Trophoblast cell (in vitro differentiated cells and primary cell): ENCODE results near the gene PSMD5.

Experiments used
- DNase-seq, 2 donors: peaks; one replicate each; pipeline ENCODE4 v3.0.0-alpha.2; 2016
- H2AFZ ChIP-seq: 2 replicates; pipeline ENCODE4 v1.6.1; 2013; ENCODE audit warnings: low read length, moderate library complexity, mild to moderate bottlenecking; ENCODE audit not compliant: insufficient read depth, poor library complexity
- H2AK5ac ChIP-seq: 2 replicates; pipeline ENCODE4 v1.6.1; 2013; ENCODE audit warnings: mild to moderate bottlenecking, low read length
- H2BK120ac ChIP-seq: 2 replicates; pipeline ENCODE4 v1.6.1; 2013; ENCODE audit warnings: low read length, mild to moderate bottlenecking, moderate library complexity; ENCODE audit not compliant: insufficient read depth, poor library complexity
- H2BK12ac ChIP-seq: 2 replicates; pipeline ENCODE4 v1.6.1; 2013; ENCODE audit warnings: mild to moderate bottlenecking, low read length, moderate library complexity
- H2BK5ac ChIP-seq: 2 replicates; pipeline ENCODE4 v1.6.1; 2013; ENCODE audit warnings: low read length, low read depth, moderate library complexity, mild to moderate bottlenecking; ENCODE audit not compliant: poor library complexity
- H3K14ac ChIP-seq: 2 replicates; pipeline ENCODE4 v1.6.1; 2013; ENCODE audit warnings: mild to moderate bottlenecking, low read length
- H3K18ac ChIP-seq: 2 replicates; pipeline ENCODE4 v1.6.1; 2013; ENCODE audit warnings: mild to moderate bottlenecking, low read length
- H3K23ac ChIP-seq: 2 replicates; pipeline ENCODE4 v1.6.1; 2013; ENCODE audit warnings: low read length
- H3K27ac ChIP-seq: 2 replicates; pipeline ENCODE4 v1.5.1; 2013; ENCODE audit warnings: low read depth, mild to moderate bottlenecking, inconsistent platforms, low read length, moderate library complexity
- H3K27me3 ChIP-seq: 2 replicates; pipeline ENCODE4 v1.6.1; 2013; ENCODE audit warnings: inconsistent platforms, mild to moderate bottlenecking, low read length, moderate library complexity; ENCODE audit not compliant: insufficient read depth
- H3K36me3 ChIP-seq, 2 experiments: 1 replicate in 1 of 2; 2 replicates in 1 of 2; pipeline ENCODE4 v1.6.1; 2013; ENCODE audit warnings: low read length in 2 of 2, mild to moderate bottlenecking in 2 of 2, moderate library complexity in 1 of 2; ENCODE audit not compliant: insufficient read depth in 2 of 2, control insufficient read depth in 1 of 2
- H3K4ac ChIP-seq: 2 replicates; pipeline ENCODE4 v1.6.1; 2013; ENCODE audit warnings: low read depth, mild to moderate bottlenecking, low read length, moderate library complexity
- H3K4me1 ChIP-seq, 2 experiments: 1 replicate in 1 of 2; 2 replicates in 1 of 2; pipeline ENCODE4 v1.6.1; 2013; ENCODE audit warnings: low read length in 2 of 2, mild to moderate bottlenecking in 2 of 2, moderate library complexity in 1 of 2; ENCODE audit not compliant: insufficient read depth in 2 of 2, control insufficient read depth in 1 of 2
- H3K4me2 ChIP-seq: 2 replicates; pipeline ENCODE4 v1.6.1; 2013; ENCODE audit warnings: inconsistent platforms, mild to moderate bottlenecking, low read length, moderate library complexity
- H3K4me3 ChIP-seq: 2 replicates; pipeline ENCODE4 v1.5.1; 2013; ENCODE audit warnings: mild to moderate bottlenecking, low read depth, low read length, inconsistent platforms
- H3K79me1 ChIP-seq: one replicate; pipeline ENCODE4 v1.6.1; 2013; ENCODE audit warnings: low read length
- H3K79me2 ChIP-seq: 2 replicates; pipeline ENCODE4 v1.6.1; 2013; ENCODE audit warnings: low read length, mild to moderate bottlenecking; ENCODE audit not compliant: control insufficient read depth, insufficient read depth, poor library complexity
- H3K9ac ChIP-seq: 2 replicates; pipeline ENCODE4 v1.6.1; 2013; ENCODE audit warnings: mild to moderate bottlenecking, low read length
- H3K9me3 ChIP-seq: 2 replicates; pipeline ENCODE4 v1.6.1; 2013; ENCODE audit warnings: low read depth, mild to moderate bottlenecking, control low read depth, inconsistent platforms, low read length; ENCODE audit not compliant: insufficient read depth
- H4K12ac ChIP-seq: 2 replicates; pipeline ENCODE4 v1.6.1; 2013; ENCODE audit warnings: low read depth, mild to moderate bottlenecking, low read length, moderate library complexity
- H4K8ac ChIP-seq: 2 replicates; pipeline ENCODE4 v1.6.1; 2013; ENCODE audit warnings: low read depth, mild to moderate bottlenecking, low read length, moderate library complexity
- H4K91ac ChIP-seq: one replicate; pipeline ENCODE4 v1.6.1; 2013; ENCODE audit warnings: low read depth, mild to moderate bottlenecking, low read length, moderate library complexity
- WGBS: extraction: QIAGEN DNeasy Blood & Tissue Kit; methylation state at CpG from one replicate; pipeline ENCODE4 v1.1.7; 2013; ENCODE audit warnings: missing lambda C conversion rate; ENCODE audit not compliant: insufficient read length, insufficient coverage; ENCODE audit errors: extremely low coverage; 5-methylcytosine and 5-hydroxymethylcytosine counted together

The PSMD5 gene

GRCh38 chr9:120792898-120793765 lies 49.6 kb downstream of the PSMD5 start, which contains the start of gene FBXW2:
FBXW2 (minus strand) TSS chr9:120793416; CDS start chr9:120788258, 5,158 bp downstream.
- H4K91ac ChIP-seq: peak within 1 kb of the TSS; percentile 33
- H3K14ac ChIP-seq: peak within 1 kb of the TSS; percentile 41
- H3K4me1 ChIP-seq: peaks cover 0 to 4% of the 10 kb centered on the region in 2 experiments
- peak within 1 kb of the TSS; percentile 98 for H3K4me2 ChIP-seq
- no peak within 1 kb of the TSS for H2BK5ac ChIP-seq
- no peaks in the 10 kb centered on the region for H3K27me3 ChIP-seq
- no peak within 1 kb of the TSS for H2AK5ac ChIP-seq
- H3K36me3 ChIP-seq: peaks cover 0 to 2% of the 10 kb centered on the region in 2 experiments
- no CpG with 5 or more reads among the region's 72 CpGs for WGBS
- H2AFZ ChIP-seq: peak within 1 kb of the TSS; percentile 41
- no peaks in the 10 kb centered on the region for H3K79me2 ChIP-seq
- H3K27ac ChIP-seq: peak within 1 kb of the TSS; percentile 79
- H3K9ac ChIP-seq: peak within 1 kb of the TSS; percentile 99
- H3K79me1 ChIP-seq: peaks cover 4% of the 10 kb centered on the region
- H2BK12ac ChIP-seq: no peak within 1 kb of the TSS
- peak within 1 kb of the TSS; percentile 6 for H3K18ac ChIP-seq
- peak within 1 kb of the TSS; percentile 93 for H3K4me3 ChIP-seq
- H3K4ac ChIP-seq: peak within 1 kb of the TSS; percentile 28
- H4K12ac ChIP-seq: peak within 1 kb of the TSS; percentile 20
- H2BK120ac ChIP-seq: peak within 1 kb of the TSS; percentile 14
- H3K9me3 ChIP-seq: no peaks in the 10 kb centered on the region
- no peak within 1 kb of the TSS for H3K23ac ChIP-seq
- peak; percentile 89 for DNase-seq
- peak within 1 kb of the TSS; percentile 82 for H4K8ac ChIP-seq

GRCh38 chr9:120791161-120791560 lies 51.6 kb downstream of the PSMD5 start:
- H3K4me3 ChIP-seq: no peak overlapping the region
- no peak for DNase-seq
- H4K91ac ChIP-seq: no peak overlapping the region
- no peak overlapping the region for H3K18ac ChIP-seq
- no peak overlapping the region for H4K12ac ChIP-seq
- WGBS: no CpG with 5 or more reads among the region's 3 CpGs
- H3K27me3 ChIP-seq: no peaks in the 10 kb centered on the region
- H2AFZ ChIP-seq: no peak overlapping the region
- no peak overlapping the region for H3K23ac ChIP-seq
- no peak overlapping the region for H2BK5ac ChIP-seq
- H3K4ac ChIP-seq: no peak overlapping the region
- H3K36me3 ChIP-seq: peaks cover 7 to 9% of the 10 kb centered on the region in 2 experiments
- no peaks in the 10 kb centered on the region for H3K9me3 ChIP-seq
- H3K27ac ChIP-seq: no peak overlapping the region
- H3K79me2 ChIP-seq: no peaks in the 10 kb centered on the region
- no peak overlapping the region for H3K9ac ChIP-seq
- no peak overlapping the region for H2BK12ac ChIP-seq
- no peak overlapping the region for H4K8ac ChIP-seq
- no peak overlapping the region for H2AK5ac ChIP-seq
- no peak overlapping the region for H3K14ac ChIP-seq
- peaks cover 0 to 4% of the 10 kb centered on the region in 2 experiments for H3K4me1 ChIP-seq
- H2BK120ac ChIP-seq: no peak overlapping the region
- peaks cover 4% of the 10 kb centered on the region for H3K79me1 ChIP-seq
- H3K4me2 ChIP-seq: no peak overlapping the region

GRCh38 chr9:120787933-120788332 lies 54.8 kb downstream of the PSMD5 start:
- Histone ChIP-seq H2AFZ (no peak overlapping the region), H3K4me3 (no peak overlapping the region), H4K8ac (no peak overlapping the region), H2BK12ac (no peak overlapping the region), H3K18ac (no peak overlapping the region), H3K27ac (no peak overlapping the region), H3K79me1 (no peaks in the 10 kb centered on the region), H2BK120ac (no peak overlapping the region), H3K36me3 (peaks cover 13 to 14% of the 10 kb centered on the region in 2 experiments), H4K12ac (no peak overlapping the region), H3K23ac (no peak overlapping the region), H3K27me3 (no peaks in the 10 kb centered on the region), H4K91ac (no peak overlapping the region), H3K9me3 (no peaks in the 10 kb centered on the region), H3K4me2 (no peak overlapping the region), H3K4me1 (no peaks in the 10 kb centered on the region), H3K79me2 (no peaks in the 10 kb centered on the region), H3K14ac (no peak overlapping the region), H3K9ac (no peak overlapping the region), H2BK5ac (no peak overlapping the region), H2AK5ac (no peak overlapping the region), H3K4ac (no peak overlapping the region)
- no peak for DNase-seq
- WGBS: no CpG with 5 or more reads among the region's 4 CpGs

- no peak overlapping the region for H2AK5ac ChIP-seq
- H3K9me3 ChIP-seq: no peaks in the 10 kb centered on the region
- no peaks in the 10 kb centered on the region for H3K79me1 ChIP-seq
- H3K18ac ChIP-seq: no peak overlapping the region
- no peak overlapping the region for H4K12ac ChIP-seq
- no peak overlapping the region for H3K14ac ChIP-seq
- H3K27me3 ChIP-seq: no peaks in the 10 kb centered on the region
- WGBS: no CpG with 5 or more reads among the region's 2 CpGs
- no peak for DNase-seq
- H3K4ac ChIP-seq: no peak overlapping the region
- no peak overlapping the region for H2BK12ac ChIP-seq
- H2AFZ ChIP-seq: no peak overlapping the region
- H3K4me3 ChIP-seq: no peak overlapping the region
- no peak overlapping the region for H4K91ac ChIP-seq
- no peak overlapping the region for H3K4me2 ChIP-seq
- no peak overlapping the region for H3K23ac ChIP-seq
- no peaks in the 10 kb centered on the region for H3K4me1 ChIP-seq
- H3K9ac ChIP-seq: no peak overlapping the region
- no peak overlapping the region for H3K27ac ChIP-seq
- H3K79me2 ChIP-seq: no peaks in the 10 kb centered on the region
- peaks cover 11 to 15% of the 10 kb centered on the region in 2 experiments for H3K36me3 ChIP-seq
- no peak overlapping the region for H2BK120ac ChIP-seq
- no peak overlapping the region for H4K8ac ChIP-seq
- no peak overlapping the region for H2BK5ac ChIP-seq
Observed at GRCh38 chr9:120783602-120784047, 59.1 kb downstream of the PSMD5 start.
